ENCODE data around the gene MIOX. TPM values are rescaled to one million over a fixed set of nuclear protein-coding genes. Genes with fewer than 3 reads are reported as not detected.

MIOX gene
- total and polyA plus RNA-seq, 10 donors, result 0.24 to 2.2 (median 0.26) TPM; not detected in 6

- H3K4me1 ChIP-seq, result no peaks in the 10 kb centered on the region
- H3K36me3 ChIP-seq, result peaks cover 4 to 100% (median 96%) of the 10 kb centered on the region in 6 donors
- no peaks in the 10 kb centered on the region for H3K27me3 ChIP-seq (replicated peaks in 1 of 7)
- DNase-seq, result no peak
- H3K4me3 ChIP-seq, result no peak overlapping the region
- H3K9me3 ChIP-seq, result no peaks in the 10 kb centered on the region
- WGBS, 5 donors, result 95 to 98% (median 97%) methylated on average over 17 of the region's 17 CpGs
- H3K27ac ChIP-seq, result no peak overlapping the region
- intact Hi-C loops (cut with DNase I; ENCODE audit: low total_unique reads), result no loop called here
- TF ChIP-seq POLR2AphosphoS5 (IDR thresholded peaks at IDR 0.05), result no peak
- TF ChIP-seq POLR2A (IDR thresholded peaks at IDR 0.05), result no peak
- TF ChIP-seq CTCF (IDR thresholded peaks at IDR 0.05 in 8 of 11, conservative IDR thresholded peaks at IDR 0.05 in 3 of 11), result no peak
Observed at GRCh38 chr22:50460938-50461337, 25.7 kb upstream of the MIOX start.

DNA sequence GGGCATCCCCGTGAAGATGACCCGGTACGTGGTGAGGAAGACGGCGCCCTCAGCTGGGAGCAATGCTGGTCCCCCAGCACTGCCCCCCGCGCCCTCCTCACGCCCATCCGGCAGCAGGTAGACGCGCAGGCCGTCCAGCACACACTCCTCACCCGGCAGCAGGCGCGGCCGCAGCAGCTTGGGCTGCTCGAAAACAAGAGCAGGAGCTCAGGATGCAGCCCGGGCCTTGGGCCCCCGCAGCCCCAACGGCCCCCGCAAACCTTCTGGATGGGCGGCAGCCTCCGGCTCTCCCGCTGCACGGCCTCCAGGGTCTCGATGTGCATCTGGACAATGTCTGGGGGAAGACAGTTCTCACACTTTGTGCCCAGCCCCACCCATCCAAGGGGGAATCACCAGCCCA, 25.1 kb upstream of the MIOX start:
- intact Hi-C loops (cut with DNase I; ENCODE audit: low total_unique reads), result no loop called here
- Histone ChIP-seq H3K9me3 (no peaks in the 10 kb centered on the region), H3K27ac (no peak overlapping the region), H3K27me3 (replicated peaks in 1 of 7) (no peaks in the 10 kb centered on the region), H3K4me3 (no peak overlapping the region), H3K4me1 (no peaks in the 10 kb centered on the region), H3K36me3 (peaks cover 4 to 100% (median 96%) of the 10 kb centered on the region in 6 donors)
- DNase-seq, result no peak
- no peak for TF ChIP-seq POLR2AphosphoS5 (IDR thresholded peaks at IDR 0.05)
- TF ChIP-seq POLR2A (IDR thresholded peaks at IDR 0.05), result no peak
- no peak for TF ChIP-seq CTCF (IDR thresholded peaks at IDR 0.05 in 8 of 11, conservative IDR thresholded peaks at IDR 0.05 in 3 of 11)
- 95 to 98% (median 97%) methylated on average over 22 to 26 of the region's 26 CpGs for WGBS, 5 donors

- no peak for TF ChIP-seq POLR2A (IDR thresholded peaks at IDR 0.05)
- TF ChIP-seq POLR2AphosphoS5 (IDR thresholded peaks at IDR 0.05), result peak in 2 of 3 donors; percentile 17 to 23
- Histone ChIP-seq H3K4me3 (no peak overlapping the region), H3K4me1 (peaks cover 0 to under 1% (median 0%) of the 10 kb centered on the region in 6 donors), H3K27ac (no peak overlapping the region), H3K36me3 (peaks cover 4 to 100% (median 97%) of the 10 kb centered on the region in 6 donors), H3K27me3 (replicated peaks in 1 of 7) (no peaks in the 10 kb centered on the region), H3K9me3 (no peaks in the 10 kb centered on the region)
- 93 to 96% (median 94%) methylated on average over 25 to 30 of the region's 30 CpGs for WGBS, 5 donors
- no peak for DNase-seq
- intact Hi-C loops (cut with DNase I; ENCODE audit: low total_unique reads), result no loop called here
Observed at GRCh38 chr22:50461979-50462540, 24.6 kb upstream of the MIOX start.

DNA sequence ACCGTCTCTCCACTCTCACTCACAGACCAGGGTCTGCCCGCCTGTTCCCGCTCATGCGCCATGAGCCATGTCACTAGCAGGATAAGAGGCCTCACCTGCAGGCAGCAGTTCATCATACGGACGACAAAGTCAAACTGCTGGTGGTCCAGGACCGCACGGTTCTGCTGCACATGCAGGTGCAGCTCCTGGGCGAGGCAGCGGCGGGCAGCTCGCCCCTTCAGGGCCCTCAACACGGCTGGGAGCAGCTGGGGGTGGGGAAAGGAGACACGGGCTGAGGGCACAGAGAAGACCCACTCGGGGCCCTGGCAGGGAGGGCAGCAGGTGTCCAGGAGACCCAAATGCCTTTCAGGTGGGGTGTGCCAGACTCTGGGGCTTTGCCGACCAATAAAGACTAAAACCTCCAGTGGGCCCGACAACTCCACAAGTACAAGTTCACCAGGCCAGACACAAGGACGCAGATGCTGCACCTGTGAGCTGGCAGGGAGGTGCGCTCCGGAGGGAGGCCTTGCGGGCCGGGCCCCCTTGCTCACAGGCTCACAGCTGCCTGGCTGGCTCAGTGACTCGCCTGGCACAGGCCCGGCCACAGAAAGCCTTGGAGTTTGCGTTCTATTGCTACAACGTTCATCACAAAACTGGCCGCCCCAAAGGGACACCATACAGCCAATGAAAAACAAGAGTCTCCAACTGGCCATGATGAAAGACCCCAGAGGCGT, 23.3 kb upstream of the MIOX start:
- H3K9me3 ChIP-seq, result no peaks in the 10 kb centered on the region
- intact Hi-C loops (cut with DNase I; ENCODE audit: low total_unique reads), result no loop called here
- H3K4me3 ChIP-seq, result no peak overlapping the region
- no peak overlapping the region for H3K27ac ChIP-seq
- DNase-seq, result no peak
- WGBS, 5 donors, result 92 to 96% (median 95%) methylated on average over 16 to 28 of the region's 28 CpGs
- peaks cover 0 to 13% (median 4%) of the 10 kb centered on the region in 6 donors for H3K4me1 ChIP-seq
- no peaks in the 10 kb centered on the region for H3K27me3 ChIP-seq (replicated peaks in 1 of 7)
- no peak for TF ChIP-seq CTCF (IDR thresholded peaks at IDR 0.05 in 8 of 11, conservative IDR thresholded peaks at IDR 0.05 in 3 of 11)
- TF ChIP-seq POLR2AphosphoS5 (IDR thresholded peaks at IDR 0.05), result peak in 1 of 3 donors; percentile 24
- TF ChIP-seq POLR2A (IDR thresholded peaks at IDR 0.05), result no peak
- H3K36me3 ChIP-seq, result peaks cover 4 to 100% (median 96%) of the 10 kb centered on the region in 6 donors
